Lower leg skin (tissue), 3 donors: ENCODE results near the gene ADGRE1.

ENCODE experiments used
- POLR2A ChIP-seq, 2 donors: fragments of 450-650 bp; IDR thresholded peaks; one replicate each; pipeline ENCODE4 v1.6.1; 2016 to 2017; ENCODE audit warnings: antibody characterized with exemption in 2 of 2, mild to moderate bottlenecking in 1 of 2, moderate library complexity in 1 of 2
- TF ChIP-seq, protein P1 (sequence below), 3 donors: fragments of 450-650 bp; IDR thresholded peaks; one replicate each; pipeline ENCODE4 v1.5.1; 2016; ENCODE audit warnings: antibody characterized with exemption in 3 of 3, mild to moderate bottlenecking in 3 of 3, moderate library complexity in 2 of 3

DNA sequence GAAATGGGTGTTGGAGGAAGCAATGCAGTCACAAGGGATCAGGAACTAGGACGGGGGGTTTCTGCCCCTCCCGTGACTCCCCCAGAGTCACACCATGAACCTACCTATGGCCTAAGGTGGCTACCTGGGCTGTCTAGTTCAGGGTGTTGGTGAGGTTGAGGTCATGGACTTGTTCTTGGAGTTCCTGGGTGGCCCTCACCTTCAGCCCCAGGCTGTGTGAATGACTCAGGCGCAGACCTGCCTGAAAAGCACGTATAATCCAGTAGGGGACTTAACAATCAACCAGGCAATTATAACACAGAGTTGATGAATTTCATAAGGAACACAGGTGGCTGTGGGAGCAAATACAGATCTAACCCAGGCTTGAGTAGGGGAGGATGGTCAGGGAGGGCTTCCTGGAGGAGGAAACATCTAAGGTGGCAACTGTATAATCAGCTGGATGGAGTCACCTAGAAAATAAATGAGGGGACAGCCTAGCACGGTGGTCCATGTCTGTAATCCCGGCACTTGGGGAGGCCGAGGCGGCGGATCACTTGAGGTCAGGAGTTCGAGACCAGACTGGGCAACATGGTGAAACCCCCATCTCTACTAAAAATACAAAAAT lies 25.6 kb upstream of the ADGRE1 start:
- TF ChIP-seq, protein P1, sequence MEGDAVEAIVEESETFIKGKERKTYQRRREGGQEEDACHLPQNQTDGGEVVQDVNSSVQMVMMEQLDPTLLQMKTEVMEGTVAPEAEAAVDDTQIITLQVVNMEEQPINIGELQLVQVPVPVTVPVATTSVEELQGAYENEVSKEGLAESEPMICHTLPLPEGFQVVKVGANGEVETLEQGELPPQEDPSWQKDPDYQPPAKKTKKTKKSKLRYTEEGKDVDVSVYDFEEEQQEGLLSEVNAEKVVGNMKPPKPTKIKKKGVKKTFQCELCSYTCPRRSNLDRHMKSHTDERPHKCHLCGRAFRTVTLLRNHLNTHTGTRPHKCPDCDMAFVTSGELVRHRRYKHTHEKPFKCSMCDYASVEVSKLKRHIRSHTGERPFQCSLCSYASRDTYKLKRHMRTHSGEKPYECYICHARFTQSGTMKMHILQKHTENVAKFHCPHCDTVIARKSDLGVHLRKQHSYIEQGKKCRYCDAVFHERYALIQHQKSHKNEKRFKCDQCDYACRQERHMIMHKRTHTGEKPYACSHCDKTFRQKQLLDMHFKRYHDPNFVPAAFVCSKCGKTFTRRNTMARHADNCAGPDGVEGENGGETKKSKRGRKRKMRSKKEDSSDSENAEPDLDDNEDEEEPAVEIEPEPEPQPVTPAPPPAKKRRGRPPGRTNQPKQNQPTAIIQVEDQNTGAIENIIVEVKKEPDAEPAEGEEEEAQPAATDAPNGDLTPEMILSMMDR (IDR thresholded peaks at IDR 0.05): no peak
- TF ChIP-seq POLR2A (IDR thresholded peaks at IDR 0.05): no peak
